NT2/D1 (cell line): Measurements from ENCODE around the gene PYHIN1.

Source experiments
- SUZ12 ChIP-seq: IDR thresholded peaks from 2 replicates; pipeline ENCODE4 v1.6.1; 2011; ENCODE audit not compliant: insufficient read length, insufficient read depth; ENCODE audit errors: extremely low read depth
- YY1 ChIP-seq: IDR thresholded peaks from 2 replicates; pipeline ENCODE4 v1.6.1; 2011; ENCODE audit not compliant: insufficient read length, insufficient read depth
- ZNF274 ChIP-seq: IDR thresholded peaks from 2 replicates; pipeline ENCODE4 v1.6.1; 2011; ENCODE audit warnings: mild to moderate bottlenecking, low read depth, low read length

DNA sequence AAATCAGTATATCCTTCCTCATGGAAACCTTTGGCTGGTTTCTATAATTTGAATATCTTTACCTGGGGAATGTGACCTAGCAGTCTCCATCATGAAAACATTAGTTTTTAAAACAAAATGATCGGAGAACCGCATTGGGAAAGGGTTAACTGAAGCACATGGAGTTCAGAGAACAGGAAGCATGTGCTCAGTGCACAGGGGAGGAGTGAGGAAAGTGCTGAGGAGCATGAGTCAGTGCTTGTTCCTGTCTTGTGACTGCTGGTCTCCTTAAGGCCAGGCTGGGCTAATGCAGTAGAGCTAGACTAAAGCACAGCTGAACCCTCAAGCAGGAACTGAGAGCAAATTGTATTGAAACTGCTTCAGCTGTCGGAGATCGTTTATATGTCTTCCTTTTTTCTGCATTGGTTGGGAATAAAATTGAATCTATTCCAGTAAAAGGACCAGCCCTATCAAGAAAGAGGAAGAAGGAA, 84.1 kb downstream of the PYHIN1 start:
- TF ChIP-seq ZNF274 = no peak
- no peak for TF ChIP-seq SUZ12
- no peak for TF ChIP-seq YY1
